Activated CD8-positive, alpha-beta T cell treated with anti-CD3 and anti-CD28 coated beads for 36 hours (primary cell): Measurements from ENCODE around the gene SLC30A3. TPM values are rescaled to one million over a fixed set of nuclear protein-coding genes. Genes with fewer than 3 reads are reported as not detected.

Source experiments
- ATAC-seq: fragments of 200-7000 bp; cut with Tn5 transposase; one replicate; pipeline ENCODE4 v1.10.0; 2021; ENCODE audit warnings: mild to moderate bottlenecking, moderate library complexity
- CTCF ChIA-PET: fragments of 350-600 bp; sonication (Branson Sonifier 250); formaldehyde crosslinking; loops from one replicate; lab custom pipeline; 2021; ENCODE audit warnings: antibody characterized with exemption; lab: Charles Lee
- POLR2A ChIA-PET: fragments of 350-600 bp; sonication (Branson Sonifier 250); formaldehyde crosslinking; loops from one replicate; lab custom pipeline; 2021; ENCODE audit warnings: antibody characterized with exemption; lab: Charles Lee
- DNase-seq: peaks from one replicate; pipeline ENCODE4 v3.0.0-alpha.2; 2020
- H3K27ac Mint-ChIP-seq: one replicate; pipeline ENCODE4 v1.8.0; 2021; ENCODE audit warnings: mild to moderate bottlenecking, mixed read lengths
- H3K27me3 Mint-ChIP-seq: one replicate; pipeline ENCODE4 v1.8.0; 2021; ENCODE audit warnings: mixed read lengths
- H3K36me3 Mint-ChIP-seq: one replicate; pipeline ENCODE4 v1.8.0; 2021; ENCODE audit warnings: low read depth, mixed read lengths
- H3K4me1 Mint-ChIP-seq: one replicate; pipeline ENCODE4 v1.8.0; 2021; ENCODE audit warnings: low read depth, mixed read lengths
- H3K4me3 Mint-ChIP-seq: one replicate; pipeline ENCODE4 v1.8.0; 2021; ENCODE audit warnings: mild to moderate bottlenecking, moderate library complexity, mixed read lengths
- H3K9me3 Mint-ChIP-seq: one replicate; pipeline ENCODE4 v1.8.0; 2021; ENCODE audit warnings: mixed read lengths
- CTCF ChIP-seq: fragments of 200-600 bp; IDR thresholded peaks from one replicate; pipeline ENCODE4 v1.8.0; 2022; ENCODE audit warnings: antibody characterized with exemption, mild to moderate bottlenecking
- intact Hi-C: fragments of 100-400 bp; cut with micrococcal nuclease; formaldehyde crosslinking; loops from one replicate; pipeline ENCODE4 v1.10.0; 2022
- total RNA-seq, 2 experiments: library from RNA; stranded (reverse); gene quantifications; one replicate each; pipeline ENCODE4 v1.2.3, GENCODE V29; 2021

Gene SLC30A3
- total RNA-seq, 2 experiments from 2014 or later, result 0.32 to 0.43 TPM

- POLR2A ChIA-PET, result no interaction called here
Observed at GRCh38 chr2:27261241-27261925, 1.5 kb downstream of the SLC30A3 start.

GRCh38 chr2:27258051-27258450 lies 4.8 kb downstream of the SLC30A3 start:
- CTCF ChIA-PET, result interaction anchor here (1.8 kb wide), 1 partner anchor 22 kb away, joined by 3 read pairs; no protein-coding TSS in a partner anchor
- H3K4me3 Mint-ChIP-seq, result no peak overlapping the region
- TF ChIP-seq CTCF, result no peak
- H3K36me3 Mint-ChIP-seq, result no peaks in the 10 kb centered on the region
- intact Hi-C loops, result no loop called here
- no peaks in the 10 kb centered on the region for H3K9me3 Mint-ChIP-seq
- peaks cover 4% of the 10 kb centered on the region for H3K4me1 Mint-ChIP-seq
- POLR2A ChIA-PET, result interaction anchor here (0.6 kb wide), 1 partner anchor 123 kb away, joined by 3 read pairs; no protein-coding TSS in a partner anchor
- DNase-seq (no peak), ATAC-seq (no peak)
- peaks cover 46% of the 10 kb centered on the region for H3K27me3 Mint-ChIP-seq
- H3K27ac Mint-ChIP-seq, result no peak overlapping the region

More at GRCh38 chr2:27261241-27261925, 1.5 kb downstream of the SLC30A3 start:
- ATAC-seq (no peak), DNase-seq (no peak)
- Mint-ChIP-seq H3K4me1 (peaks cover 24% of the 10 kb centered on the region), H3K27ac (no peak overlapping the region), H3K9me3 (no peaks in the 10 kb centered on the region), H3K36me3 (no peaks in the 10 kb centered on the region), H3K4me3 (peak overlapping the region; percentile 39), H3K27me3 (peaks cover 48% of the 10 kb centered on the region)
- TF ChIP-seq CTCF, result no peak
- intact Hi-C loops, result no loop called here
- CTCF ChIA-PET, result interaction anchor here (1.0 kb wide), 1 partner anchor 18 kb away, joined by 3 read pairs; no protein-coding TSS in a partner anchor

GRCh38 chr2:27256855-27257454 lies 5.9 kb downstream of the SLC30A3 start:
- Mint-ChIP-seq H3K9me3 (no peaks in the 10 kb centered on the region), H3K4me3 (no peak overlapping the region), H3K27ac (no peak overlapping the region), H3K27me3 (peaks cover 44% of the 10 kb centered on the region), H3K4me1 (peaks cover 4% of the 10 kb centered on the region), H3K36me3 (no peaks in the 10 kb centered on the region)
- no peak for TF ChIP-seq CTCF
- ATAC-seq (no peak), DNase-seq (no peak)
- CTCF ChIA-PET, result interaction anchor here (1.0 kb wide), 1 partner anchor 23 kb away, joined by 4 read pairs; no protein-coding TSS in a partner anchor
- POLR2A ChIA-PET, result interaction anchor here (1.0 kb wide), 1 partner anchor 66 kb away, joined by 3 read pairs; the partner anchor contains the start of gene MPV17
- intact Hi-C loops, result no loop called here

GRCh38 chr2:27255660-27256059 lies 7.2 kb downstream of the SLC30A3 start:
- Mint-ChIP-seq H3K9me3 (no peaks in the 10 kb centered on the region), H3K27me3 (peaks cover 35% of the 10 kb centered on the region)

More at GRCh38 chr2:27255660-27256059, 7.2 kb downstream of the SLC30A3 start:
- POLR2A ChIA-PET, result no interaction called here
- no peak overlapping the region for H3K27ac Mint-ChIP-seq
- no peak for TF ChIP-seq CTCF
- no peak overlapping the region for H3K4me3 Mint-ChIP-seq
- CTCF ChIA-PET, result interaction anchor here (1.0 kb wide), 1 partner anchor 24 kb away, joined by 4 read pairs; no protein-coding TSS in a partner anchor
- intact Hi-C loops, result no loop called here
- DNase-seq (no peak), ATAC-seq (no peak)
- no peaks in the 10 kb centered on the region for H3K36me3 Mint-ChIP-seq
- no peaks in the 10 kb centered on the region for H3K4me1 Mint-ChIP-seq
